C4-2B (cell line): ENCODE data around the gene MBNL1.

Experiments used
- H3K27ac ChIP-seq: fragments of 450-650 bp; 2 replicates; pipeline ENCODE4 v1.5.1; 2017
- CTCF ChIP-seq: fragments of 450-650 bp; conservative IDR thresholded peaks from 2 replicates; pipeline ENCODE4 v1.5.1; 2017; ENCODE audit warnings: mild to moderate bottlenecking
- ZFX ChIP-seq: fragments of 450-650 bp; IDR thresholded peaks from 2 replicates; pipeline ENCODE4 v1.6.1; 2017

MBNL1 gene

GRCh38 chr3:152314677-152315353 lies 46.1 kb downstream of the MBNL1 start:
- TF ChIP-seq ZFX (no peak), CTCF (no peak)
- H3K27ac ChIP-seq: no peak overlapping the region

GRCh38 chr3:152315623-152316022 lies 46.9 kb downstream of the MBNL1 start:
- no peak overlapping the region for H3K27ac ChIP-seq
- TF ChIP-seq CTCF (no peak), ZFX (no peak)

- TF ChIP-seq CTCF (no peak), ZFX (no peak)
- no peak overlapping the region for H3K27ac ChIP-seq
Measured at GRCh38 chr3:152316318-152316717, 47.6 kb downstream of the MBNL1 start.

GRCh38 chr3:152317184-152317583 lies 48.5 kb downstream of the MBNL1 start:
- no peak overlapping the region for H3K27ac ChIP-seq
- TF ChIP-seq ZFX: no peak
- TF ChIP-seq CTCF: no peak

- TF ChIP-seq ZFX (no peak), CTCF (no peak)
- H3K27ac ChIP-seq: no peak overlapping the region
Measured at GRCh38 chr3:152317956-152318355, 49.2 kb downstream of the MBNL1 start.

GRCh38 chr3:152318512-152318911 lies 49.8 kb downstream of the MBNL1 start:
- H3K27ac ChIP-seq: no peak overlapping the region

GRCh38 chr3:152319256-152319655 lies 50.5 kb downstream of the MBNL1 start:
- no peak overlapping the region for H3K27ac ChIP-seq
- TF ChIP-seq CTCF: no peak
- TF ChIP-seq ZFX: no peak

More at GRCh38 chr3:152318512-152318911, 49.8 kb downstream of the MBNL1 start:
- no peak for TF ChIP-seq ZFX
- TF ChIP-seq CTCF: no peak
